ENCODE measurements around the gene ZNF358.

DNA sequence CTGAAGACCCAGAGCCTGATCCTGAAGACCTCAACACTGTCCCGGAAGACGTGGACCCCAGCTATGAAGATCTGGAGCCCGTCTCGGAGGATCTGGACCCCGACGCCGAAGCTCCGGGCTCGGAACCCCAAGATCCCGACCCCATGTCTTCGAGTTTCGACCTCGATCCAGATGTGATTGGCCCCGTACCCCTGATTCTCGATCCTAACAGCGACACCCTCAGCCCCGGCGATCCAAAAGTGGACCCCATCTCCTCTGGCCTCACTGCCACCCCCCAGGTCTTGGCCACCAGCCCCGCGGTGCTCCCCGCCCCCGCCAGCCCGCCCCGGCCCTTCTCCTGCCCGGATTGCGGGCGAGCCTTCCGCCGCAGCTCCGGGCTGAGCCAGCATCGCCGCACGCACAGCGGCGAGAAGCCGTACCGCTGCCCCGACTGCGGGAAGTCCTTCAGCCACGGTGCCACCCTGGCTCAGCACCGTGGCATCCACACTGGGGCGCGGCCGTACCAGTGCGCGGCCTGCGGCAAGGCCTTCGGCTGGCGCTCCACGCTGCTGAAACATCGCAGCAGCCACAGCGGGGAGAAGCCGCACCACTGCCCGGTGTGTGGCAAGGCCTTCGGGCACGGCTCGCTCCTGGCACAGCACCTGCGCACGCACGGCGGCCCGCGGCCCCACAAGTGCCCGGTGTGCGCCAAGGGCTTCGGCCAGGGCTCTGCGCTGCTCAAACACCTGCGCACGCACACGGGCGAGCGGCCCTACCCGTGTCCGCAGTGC lies 3.6 kb downstream of the ZNF358 start:
- TF ChIP-seq, protein P1, sequence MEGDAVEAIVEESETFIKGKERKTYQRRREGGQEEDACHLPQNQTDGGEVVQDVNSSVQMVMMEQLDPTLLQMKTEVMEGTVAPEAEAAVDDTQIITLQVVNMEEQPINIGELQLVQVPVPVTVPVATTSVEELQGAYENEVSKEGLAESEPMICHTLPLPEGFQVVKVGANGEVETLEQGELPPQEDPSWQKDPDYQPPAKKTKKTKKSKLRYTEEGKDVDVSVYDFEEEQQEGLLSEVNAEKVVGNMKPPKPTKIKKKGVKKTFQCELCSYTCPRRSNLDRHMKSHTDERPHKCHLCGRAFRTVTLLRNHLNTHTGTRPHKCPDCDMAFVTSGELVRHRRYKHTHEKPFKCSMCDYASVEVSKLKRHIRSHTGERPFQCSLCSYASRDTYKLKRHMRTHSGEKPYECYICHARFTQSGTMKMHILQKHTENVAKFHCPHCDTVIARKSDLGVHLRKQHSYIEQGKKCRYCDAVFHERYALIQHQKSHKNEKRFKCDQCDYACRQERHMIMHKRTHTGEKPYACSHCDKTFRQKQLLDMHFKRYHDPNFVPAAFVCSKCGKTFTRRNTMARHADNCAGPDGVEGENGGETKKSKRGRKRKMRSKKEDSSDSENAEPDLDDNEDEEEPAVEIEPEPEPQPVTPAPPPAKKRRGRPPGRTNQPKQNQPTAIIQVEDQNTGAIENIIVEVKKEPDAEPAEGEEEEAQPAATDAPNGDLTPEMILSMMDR (IDR thresholded peaks at IDR 0.05 in 4 of 5, conservative IDR thresholded peaks at IDR 0.05 in 1 of 5), result no peak
- TF ChIP-seq POLR2A (IDR thresholded peaks at IDR 0.05), result no peak
